ENCODE results near the gene AGO4.

Gene AGO4

GRCh38 chr1:35838693-35839245 lies 31.0 kb downstream of the AGO4 start:
- H3K27ac ChIP-seq (ENCODE audit: low read length): no peak overlapping the region
- H3K4me3 ChIP-seq (ENCODE audit: low read length): no peak overlapping the region
- no peak overlapping the region for H3K4me2 ChIP-seq (ENCODE audit: low read depth, low read length)
- H3K27me3 ChIP-seq (replicated peaks; ENCODE audit: insufficient read depth, low read length): no peaks in the 10 kb centered on the region
- H3K36me3 ChIP-seq (replicated peaks; ENCODE audit: insufficient read depth, low read length): no peaks in the 10 kb centered on the region
- H3K79me2 ChIP-seq (ENCODE audit: low read length): no peaks in the 10 kb centered on the region
- H3K9ac ChIP-seq (ENCODE audit: low read length): no peak overlapping the region
- no peaks in the 10 kb centered on the region for H3K9me3 ChIP-seq (replicated peaks; ENCODE audit: insufficient read depth, low read length)
- DNase-seq: no peak
- no peaks in the 10 kb centered on the region for H4K20me1 ChIP-seq (ENCODE audit: insufficient read depth, low read length)
- H3K4me1 ChIP-seq (ENCODE audit: low read length): no peaks in the 10 kb centered on the region
- no peaks in the 10 kb centered on the region for H3K9me2 ChIP-seq (replicated peaks; ENCODE audit: insufficient read depth, low read length)
- no peak for TF ChIP-seq EZH2phosphoT487 (IDR thresholded peaks at IDR 0.05; ENCODE audit: low read length)
- TF ChIP-seq EZH2 (optimal IDR thresholded peaks at IDR 0.05; ENCODE audit: low read depth, low read length): no peak
- TF ChIP-seq CTCF (IDR thresholded peaks at IDR 0.05; ENCODE audit: low read length): no peak
- H3F3A ChIP-seq (ENCODE audit: insufficient read depth, low read length): no peaks in the 10 kb centered on the region
- no peak overlapping the region for H2AFZ ChIP-seq (ENCODE audit: low read length)

GRCh38 chr1:35844826-35845225 lies 37.0 kb downstream of the AGO4 start:
- no peaks in the 10 kb centered on the region for H3K9me3 ChIP-seq (replicated peaks; ENCODE audit: insufficient read depth, low read length)
- H3K9me2 ChIP-seq (replicated peaks; ENCODE audit: insufficient read depth, low read length): no peaks in the 10 kb centered on the region
- H2AFZ ChIP-seq (ENCODE audit: low read length): no peak overlapping the region
- H3K4me1 ChIP-seq (ENCODE audit: low read length): no peaks in the 10 kb centered on the region
- H3K79me2 ChIP-seq (ENCODE audit: low read length): no peaks in the 10 kb centered on the region
- no peak for DNase-seq
- H3K27ac ChIP-seq (ENCODE audit: low read length): no peak overlapping the region
- H3K36me3 ChIP-seq (replicated peaks; ENCODE audit: insufficient read depth, low read length): no peaks in the 10 kb centered on the region
- H4K20me1 ChIP-seq (ENCODE audit: insufficient read depth, low read length): no peaks in the 10 kb centered on the region
- no peak overlapping the region for H3K4me2 ChIP-seq (ENCODE audit: low read depth, low read length)
- H3K27me3 ChIP-seq (replicated peaks; ENCODE audit: insufficient read depth, low read length): no peaks in the 10 kb centered on the region
- TF ChIP-seq EZH2phosphoT487 (IDR thresholded peaks at IDR 0.05; ENCODE audit: low read length): no peak
- no peak overlapping the region for H3K9ac ChIP-seq (ENCODE audit: low read length)
- no peaks in the 10 kb centered on the region for H3F3A ChIP-seq (ENCODE audit: insufficient read depth, low read length)
- H3K4me3 ChIP-seq (ENCODE audit: low read length): no peak overlapping the region

- Histone ChIP-seq H3F3A (ENCODE audit: insufficient read depth, low read length) (no peaks in the 10 kb centered on the region), H3K27me3 (replicated peaks; ENCODE audit: insufficient read depth, low read length) (no peaks in the 10 kb centered on the region), H3K4me1 (ENCODE audit: low read length) (no peaks in the 10 kb centered on the region), H3K4me3 (ENCODE audit: low read length) (no peak overlapping the region), H3K9me3 (replicated peaks; ENCODE audit: insufficient read depth, low read length) (no peaks in the 10 kb centered on the region), H3K9ac (ENCODE audit: low read length) (no peak overlapping the region), H4K20me1 (ENCODE audit: insufficient read depth, low read length) (no peaks in the 10 kb centered on the region), H2AFZ (ENCODE audit: low read length) (no peak overlapping the region), H3K9me2 (replicated peaks; ENCODE audit: insufficient read depth, low read length) (no peaks in the 10 kb centered on the region), H3K36me3 (replicated peaks; ENCODE audit: insufficient read depth, low read length) (no peaks in the 10 kb centered on the region), H3K27ac (ENCODE audit: low read length) (no peak overlapping the region), H3K4me2 (ENCODE audit: low read depth, low read length) (no peak overlapping the region), H3K79me2 (ENCODE audit: low read length) (no peaks in the 10 kb centered on the region)
- TF ChIP-seq CTCF (IDR thresholded peaks at IDR 0.05; ENCODE audit: low read length) (no peak), EZH2phosphoT487 (IDR thresholded peaks at IDR 0.05; ENCODE audit: low read length) (no peak), EZH2 (optimal IDR thresholded peaks at IDR 0.05; ENCODE audit: low read depth, low read length) (no peak)
- no peak for DNase-seq
Measured at GRCh38 chr1:35845766-35846165, 38.0 kb downstream of the AGO4 start.

GRCh38 chr1:35847935-35848565 lies 40.2 kb downstream of the AGO4 start:
- TF ChIP-seq CTCF (IDR thresholded peaks at IDR 0.05; ENCODE audit: low read length) (no peak), EZH2 (optimal IDR thresholded peaks at IDR 0.05; ENCODE audit: low read depth, low read length) (no peak), EZH2phosphoT487 (IDR thresholded peaks at IDR 0.05; ENCODE audit: low read length) (no peak)
- H4K20me1 ChIP-seq (ENCODE audit: insufficient read depth, low read length): no peaks in the 10 kb centered on the region
- no peaks in the 10 kb centered on the region for H3K27me3 ChIP-seq (replicated peaks; ENCODE audit: insufficient read depth, low read length)
- no peak overlapping the region for H2AFZ ChIP-seq (ENCODE audit: low read length)
- no peaks in the 10 kb centered on the region for H3K79me2 ChIP-seq (ENCODE audit: low read length)
- no peaks in the 10 kb centered on the region for H3K9me2 ChIP-seq (replicated peaks; ENCODE audit: insufficient read depth, low read length)
- no peaks in the 10 kb centered on the region for H3K36me3 ChIP-seq (replicated peaks; ENCODE audit: insufficient read depth, low read length)
- no peaks in the 10 kb centered on the region for H3F3A ChIP-seq (ENCODE audit: insufficient read depth, low read length)
- no peak for DNase-seq
- H3K4me3 ChIP-seq (ENCODE audit: low read length): no peak overlapping the region
- no peaks in the 10 kb centered on the region for H3K9me3 ChIP-seq (replicated peaks; ENCODE audit: insufficient read depth, low read length)
- no peak overlapping the region for H3K9ac ChIP-seq (ENCODE audit: low read length)
- H3K4me2 ChIP-seq (ENCODE audit: low read depth, low read length): no peak overlapping the region
- H3K27ac ChIP-seq (ENCODE audit: low read length): no peak overlapping the region
- H3K4me1 ChIP-seq (ENCODE audit: low read length): no peaks in the 10 kb centered on the region
